Adipocyte (in vitro differentiated cells): ENCODE results near the gene P3H1.
"Not testable (repeated sequence)": the region's sequence is repeated elsewhere in the genome, so short reads cannot be mapped to it uniquely, and the experiment has no call there.

Source experiments
- DNase-seq: peaks from one replicate; pipeline ENCODE4 v3.0.0-alpha.2; 2015; ENCODE audit warnings: low read depth
- H3K27me3 ChIP-seq: replicated peaks from 2 replicates; pipeline ENCODE4 v1.7.0; 2013; ENCODE audit warnings: mild to moderate bottlenecking, low read length, moderate library complexity; ENCODE audit not compliant: control insufficient read depth, insufficient read depth
- H3K36me3 ChIP-seq: 2 replicates; pipeline ENCODE4 v1.7.0; 2013; ENCODE audit warnings: low read length, mild to moderate bottlenecking, moderate library complexity; ENCODE audit not compliant: control insufficient read depth, insufficient read depth, severe bottlenecking
- H3K4me1 ChIP-seq: 2 replicates; pipeline ENCODE4 v1.7.0; 2013; ENCODE audit warnings: mild to moderate bottlenecking, low read length, moderate library complexity; ENCODE audit not compliant: control insufficient read depth, insufficient read depth
- H3K4me3 ChIP-seq: 2 replicates; pipeline ENCODE4 v1.7.0; 2013; ENCODE audit warnings: mild to moderate bottlenecking, low read length, moderate library complexity
- H3K9ac ChIP-seq: 2 replicates; pipeline ENCODE4 v1.7.0; 2013; ENCODE audit warnings: mild to moderate bottlenecking, low read length, moderate library complexity
- H3K9me3 ChIP-seq: 2 replicates; pipeline ENCODE4 v1.7.0; 2013; ENCODE audit warnings: mild to moderate bottlenecking, low read length, moderate library complexity; ENCODE audit not compliant: control insufficient read depth

P3H1 gene

GRCh38 chr1:42735477-42736105, 31.2 kb downstream of the P3H1 start:
- no peak overlapping the region for H3K9ac ChIP-seq

GRCh38 chr1:42735056-42735455, 31.8 kb downstream of the P3H1 start:
- H3K9me3 ChIP-seq: no peaks in the 10 kb centered on the region
- no peak overlapping the region for H3K9ac ChIP-seq
- no peak overlapping the region for H3K4me3 ChIP-seq
- H3K4me1 ChIP-seq: peaks cover 4% of the 10 kb centered on the region
- no peak for DNase-seq
- H3K36me3 ChIP-seq: no peaks in the 10 kb centered on the region
- H3K27me3 ChIP-seq: no peaks in the 10 kb centered on the region

More at GRCh38 chr1:42735477-42736105, 31.2 kb downstream of the P3H1 start:
- DNase-seq: no peak
- H3K9me3 ChIP-seq: no peaks in the 10 kb centered on the region
- no peaks in the 10 kb centered on the region for H3K36me3 ChIP-seq
- no peaks in the 10 kb centered on the region for H3K27me3 ChIP-seq
- H3K4me1 ChIP-seq: peaks cover 4% of the 10 kb centered on the region
- no peak overlapping the region for H3K4me3 ChIP-seq

DNA sequence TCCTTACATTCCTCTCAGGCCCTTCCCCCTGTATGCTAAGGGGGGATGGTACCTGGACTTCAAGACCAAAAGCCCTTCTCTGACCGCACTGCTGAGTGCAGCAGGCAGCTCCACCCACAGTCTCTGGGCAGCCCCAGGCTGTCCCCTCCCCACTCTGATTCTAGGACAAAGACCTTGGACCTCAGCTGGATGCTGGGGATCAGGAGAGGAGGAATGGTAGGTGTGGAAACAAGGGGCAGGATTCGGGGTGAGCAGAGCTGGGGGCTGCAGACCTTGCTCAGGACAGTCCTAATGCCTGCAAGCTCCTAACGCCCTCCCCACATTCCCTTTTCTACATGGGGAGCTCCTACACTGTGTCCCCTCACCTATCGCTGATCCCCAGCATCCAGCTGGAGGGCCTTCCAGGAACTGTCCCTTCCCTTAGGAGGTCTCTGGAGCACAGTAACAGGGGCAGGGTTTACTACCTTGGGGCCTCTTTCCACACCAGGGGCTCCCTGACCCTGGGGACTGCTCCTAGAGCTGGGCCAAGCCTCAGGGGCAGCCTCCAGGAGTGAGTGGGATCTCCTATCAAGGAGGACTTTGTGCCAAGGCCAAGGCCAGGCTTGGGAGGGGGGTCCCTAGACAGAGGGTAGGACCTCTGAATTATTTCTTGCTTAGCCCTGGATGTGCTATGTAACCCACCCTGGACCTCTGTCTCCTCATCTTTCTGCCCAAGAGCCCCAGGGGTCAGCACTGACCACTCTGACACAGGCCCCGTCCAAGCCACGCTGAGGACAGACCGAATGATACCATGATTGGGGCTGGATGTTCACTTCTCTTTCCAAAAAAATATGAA, 32.4 kb downstream of the P3H1 start:
- H3K9ac ChIP-seq: no peak overlapping the region
- no peaks in the 10 kb centered on the region for H3K9me3 ChIP-seq
- no peaks in the 10 kb centered on the region for H3K36me3 ChIP-seq
- no peak overlapping the region for H3K4me3 ChIP-seq
- H3K27me3 ChIP-seq: no peaks in the 10 kb centered on the region
- peaks cover 4% of the 10 kb centered on the region for H3K4me1 ChIP-seq
- no peak for DNase-seq

GRCh38 chr1:42733415-42734200, 33.2 kb downstream of the P3H1 start:
- Histone ChIP-seq H3K36me3 (no peaks in the 10 kb centered on the region), H3K4me3 (no peak overlapping the region), H3K27me3 (no peaks in the 10 kb centered on the region), H3K4me1 (peaks cover 4% of the 10 kb centered on the region), H3K9me3 (no peaks in the 10 kb centered on the region), H3K9ac (no peak overlapping the region)
- no peak for DNase-seq

DNA sequence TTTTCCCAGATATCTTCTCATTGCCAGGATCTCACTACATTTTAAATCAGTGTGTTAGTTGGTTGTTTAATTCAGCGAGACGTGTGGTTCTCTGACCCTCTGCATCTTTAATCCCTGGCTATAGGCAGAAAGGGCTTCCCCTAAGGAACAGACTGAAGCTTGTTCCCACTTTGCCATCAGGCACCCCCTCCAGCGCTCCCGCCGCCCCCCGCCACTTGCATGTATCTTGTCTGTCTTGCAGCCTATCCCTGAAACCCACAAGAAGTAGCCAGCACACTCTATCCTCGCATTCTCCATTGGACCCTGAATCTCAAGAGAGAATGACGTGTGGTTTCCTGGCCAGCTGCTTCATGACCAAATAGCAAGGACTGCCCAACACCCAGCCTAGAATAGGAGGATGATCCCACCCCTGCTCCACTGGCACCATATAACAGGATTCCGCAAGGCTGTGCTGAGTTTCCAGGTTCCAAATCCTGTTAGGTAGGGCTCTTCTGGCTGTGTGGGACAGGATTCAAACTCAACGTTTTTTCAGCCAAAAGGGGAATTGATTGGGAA, 34.6 kb downstream of the P3H1 start:
- Histone ChIP-seq H3K27me3 (no peaks in the 10 kb centered on the region), H3K9me3 (no peaks in the 10 kb centered on the region), H3K36me3 (no peaks in the 10 kb centered on the region), H3K4me1 (peaks cover 5% of the 10 kb centered on the region), H3K4me3 (no peak overlapping the region), H3K9ac (no peak overlapping the region)
- DNase-seq: no peak

DNA sequence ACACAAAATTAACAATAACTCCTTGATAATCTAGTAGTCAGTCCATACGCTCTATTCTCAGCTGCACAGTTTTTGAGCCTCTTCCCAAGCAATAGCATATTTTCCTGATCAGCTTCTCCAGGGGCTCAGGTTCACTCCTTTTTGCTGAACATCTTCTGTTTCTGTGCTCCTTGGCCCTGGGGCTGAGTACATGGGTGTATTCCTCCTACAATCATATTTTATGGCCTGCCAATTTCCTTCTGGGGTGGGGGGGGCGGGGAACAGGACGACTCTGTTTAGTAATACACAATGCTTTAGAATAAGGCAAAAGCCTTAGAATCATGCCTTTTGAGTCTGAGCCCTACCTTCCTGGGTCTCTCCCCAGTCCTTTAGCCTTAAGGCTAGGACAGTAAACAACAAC, 35.2 kb downstream of the P3H1 start:
- DNase-seq: no peak
- Histone ChIP-seq H3K9me3 (no peaks in the 10 kb centered on the region), H3K4me1 (peaks cover 7% of the 10 kb centered on the region), H3K9ac (no peak overlapping the region), H3K4me3 (no peak overlapping the region), H3K36me3 (no peaks in the 10 kb centered on the region), H3K27me3 (no peaks in the 10 kb centered on the region)

DNA sequence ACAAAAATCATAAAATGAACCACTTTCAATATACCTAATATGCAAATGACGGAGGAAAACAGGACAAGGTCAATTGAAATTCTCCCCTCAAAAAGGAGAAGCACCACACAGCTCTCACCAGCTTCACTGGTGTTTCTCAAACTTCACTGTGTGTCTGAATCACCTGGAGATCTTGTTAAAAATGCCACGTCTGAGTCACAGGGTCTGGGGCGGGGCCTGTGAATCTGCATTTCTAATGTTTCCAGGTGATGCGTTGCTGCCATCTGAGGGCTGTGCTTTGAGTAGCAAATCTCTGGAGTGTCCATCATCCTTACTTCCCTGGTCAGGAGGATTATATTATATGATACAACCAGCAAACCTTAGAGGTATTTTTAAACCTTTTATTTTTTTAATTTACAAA, 35.8 kb downstream of the P3H1 start:
- Histone ChIP-seq H3K4me3 (no peak overlapping the region), H3K27me3 (no peaks in the 10 kb centered on the region), H3K36me3 (no peaks in the 10 kb centered on the region), H3K9ac (no peak overlapping the region), H3K9me3 (no peaks in the 10 kb centered on the region), H3K4me1 (peaks cover 7% of the 10 kb centered on the region)
- DNase-seq: no peak

- Histone ChIP-seq H3K27me3 (no peaks in the 10 kb centered on the region), H3K36me3 (no peaks in the 10 kb centered on the region), H3K9ac (no peak overlapping the region), H3K4me3 (no peak overlapping the region), H3K4me1 (peaks cover 7% of the 10 kb centered on the region), H3K9me3 (no peaks in the 10 kb centered on the region)
- no peak for DNase-seq
Observed at GRCh38 chr1:42730002-42730401, 36.8 kb downstream of the P3H1 start.

GRCh38 chr1:42725820-42726219, 41.0 kb downstream of the P3H1 start:
- not testable (repeated sequence) for H3K9ac ChIP-seq, H3K27me3 ChIP-seq, H3K36me3 ChIP-seq, H3K9me3 ChIP-seq, H3K4me3 ChIP-seq, H3K4me1 ChIP-seq, DNase-seq

GRCh38 chr1:42723511-42723910, 43.3 kb downstream of the P3H1 start:
- no peak for DNase-seq
- Histone ChIP-seq H3K4me1 (peaks cover 3% of the 10 kb centered on the region), H3K9me3 (no peaks in the 10 kb centered on the region), H3K36me3 (no peaks in the 10 kb centered on the region), H3K4me3 (no peak overlapping the region), H3K9ac (no peak overlapping the region), H3K27me3 (no peaks in the 10 kb centered on the region)

GRCh38 chr1:42722403-42722802, 44.4 kb downstream of the P3H1 start:
- H3K9me3 ChIP-seq, H3K9ac ChIP-seq, H3K4me3 ChIP-seq, H3K4me1 ChIP-seq, H3K36me3 ChIP-seq, DNase-seq, H3K27me3 ChIP-seq: not testable (repeated sequence)
